Activated T-cell treated with anti-CD3 and anti-CD28 coated beads for 48 hours (primary cell): ENCODE results near the gene BRAP.
"Not testable (repeated sequence)": the region's sequence is repeated elsewhere in the genome, so short reads cannot be mapped to it uniquely, and the experiment has no call there.

Experiments
- DNase-seq: peaks from one replicate; pipeline ENCODE4 v3.0.0-alpha.2; 2020; ENCODE audit warnings: low read depth

Gene BRAP

GRCh38 chr12:111607239-111607638 is 78.5 kb downstream of the BRAP start:
- no peak for DNase-seq

DNA sequence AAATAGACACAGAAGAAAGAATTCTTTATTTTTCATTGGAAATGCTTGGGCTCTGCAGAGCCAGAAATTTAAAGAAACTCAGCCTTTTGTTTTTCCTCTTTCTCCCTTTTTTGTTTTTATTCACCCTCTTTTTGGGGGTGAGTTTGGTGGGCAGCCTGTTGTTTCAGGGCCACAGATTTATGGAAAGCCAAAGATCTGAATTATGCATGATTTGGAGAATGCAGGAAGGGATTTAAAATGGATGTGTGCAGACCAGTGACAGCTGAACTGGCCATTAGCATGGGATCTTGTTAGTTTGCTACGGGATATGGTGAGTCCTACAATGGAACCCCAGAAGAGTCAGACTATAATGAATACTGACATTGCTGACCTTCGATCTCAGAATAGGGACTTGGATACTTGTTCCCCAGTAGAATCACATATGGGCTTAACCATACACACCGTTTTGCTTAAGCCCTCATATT is 79.0 kb downstream of the BRAP start:
- DNase-seq, result no peak

DNA sequence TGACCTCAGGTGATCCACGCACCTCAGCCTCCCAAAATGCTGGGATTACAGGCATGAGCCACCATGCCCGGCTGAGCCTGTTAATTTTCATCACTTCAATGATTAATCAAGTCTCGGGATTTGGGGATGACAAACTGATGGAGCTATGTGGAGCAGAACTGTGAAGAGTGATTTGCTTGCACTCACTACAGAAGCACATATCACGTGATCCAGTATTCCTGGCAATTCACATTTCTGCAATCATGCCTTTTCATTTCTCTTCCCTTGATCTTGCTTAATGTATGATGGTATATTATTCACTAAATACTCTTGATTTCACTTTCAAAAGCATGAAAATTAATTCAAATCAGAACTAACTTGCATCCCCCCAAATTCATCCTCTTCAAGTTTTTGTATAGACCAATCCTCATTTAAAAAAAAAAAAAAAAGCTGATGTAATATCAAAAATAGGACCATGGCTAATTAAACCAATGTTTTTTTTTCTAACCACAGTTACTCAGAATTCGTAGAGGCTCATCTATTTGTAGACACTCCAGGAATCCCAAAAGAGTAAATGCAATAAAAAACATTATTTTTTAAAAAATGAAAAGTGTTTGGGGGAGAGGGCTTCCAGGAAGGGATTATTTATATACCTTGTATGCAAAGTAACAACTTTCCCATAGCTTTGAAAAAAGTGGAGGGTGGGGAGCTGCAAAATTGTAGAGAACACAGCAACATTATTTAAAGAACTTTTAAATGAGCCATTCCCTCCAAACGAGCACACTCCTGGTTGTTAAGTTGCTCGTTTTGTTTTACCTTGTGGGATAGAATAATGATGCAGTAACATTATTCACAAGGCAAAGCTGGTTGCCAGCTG is 79.6 kb downstream of the BRAP start:
- DNase-seq, result no peak

DNA sequence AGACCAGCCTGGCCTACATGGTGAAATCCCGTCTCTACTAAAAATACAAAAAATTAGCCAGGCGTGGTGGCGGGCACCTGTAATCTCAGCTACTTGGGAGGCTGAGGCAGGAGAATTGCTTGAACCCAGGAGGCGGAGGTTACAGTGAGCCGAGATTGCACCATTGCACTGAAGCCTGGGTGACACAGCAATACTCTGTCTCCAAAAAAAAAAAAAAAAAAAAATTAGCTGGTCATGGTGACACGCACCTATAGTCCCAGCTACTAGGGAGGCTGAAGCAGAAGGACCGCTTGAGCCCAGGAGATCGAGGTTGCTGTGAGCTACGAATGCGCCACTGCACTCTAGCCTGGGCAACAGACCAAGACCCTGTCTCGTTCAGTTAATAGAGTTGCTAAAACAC is 82.9 kb downstream of the BRAP start:
- not testable (repeated sequence) for DNase-seq

DNA sequence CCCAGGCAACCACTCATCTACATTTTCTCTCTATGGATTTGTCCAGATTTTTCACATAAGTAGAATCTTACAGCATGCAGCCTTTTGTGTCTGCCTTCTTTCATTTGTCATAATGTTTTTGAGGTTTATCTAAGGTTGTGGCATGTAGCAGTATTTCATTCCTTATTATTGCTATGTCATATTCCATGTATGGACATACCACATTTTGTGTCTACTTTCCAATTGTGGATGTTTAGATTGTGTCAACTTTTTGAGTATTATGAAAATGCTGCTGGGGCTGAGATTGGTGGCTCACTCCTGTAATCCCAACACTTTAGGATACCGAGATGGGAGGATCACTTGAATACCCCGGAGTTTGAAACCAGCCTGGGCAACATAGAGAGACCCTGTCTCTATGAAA is 83.4 kb downstream of the BRAP start:
- DNase-seq, result no peak

- DNase-seq, result not testable (repeated sequence)
These were observed 84.8 kb downstream of the BRAP start for GRCh38 chr12:111600986-111601385.

- DNase-seq, result no peak
These were observed 85.5 kb downstream of the BRAP start for GRCh38 chr12:111600205-111600642.

GRCh38 chr12:111599453-111600204 is 86.1 kb downstream of the BRAP start:
- peak; percentile 86 for DNase-seq

DNA sequence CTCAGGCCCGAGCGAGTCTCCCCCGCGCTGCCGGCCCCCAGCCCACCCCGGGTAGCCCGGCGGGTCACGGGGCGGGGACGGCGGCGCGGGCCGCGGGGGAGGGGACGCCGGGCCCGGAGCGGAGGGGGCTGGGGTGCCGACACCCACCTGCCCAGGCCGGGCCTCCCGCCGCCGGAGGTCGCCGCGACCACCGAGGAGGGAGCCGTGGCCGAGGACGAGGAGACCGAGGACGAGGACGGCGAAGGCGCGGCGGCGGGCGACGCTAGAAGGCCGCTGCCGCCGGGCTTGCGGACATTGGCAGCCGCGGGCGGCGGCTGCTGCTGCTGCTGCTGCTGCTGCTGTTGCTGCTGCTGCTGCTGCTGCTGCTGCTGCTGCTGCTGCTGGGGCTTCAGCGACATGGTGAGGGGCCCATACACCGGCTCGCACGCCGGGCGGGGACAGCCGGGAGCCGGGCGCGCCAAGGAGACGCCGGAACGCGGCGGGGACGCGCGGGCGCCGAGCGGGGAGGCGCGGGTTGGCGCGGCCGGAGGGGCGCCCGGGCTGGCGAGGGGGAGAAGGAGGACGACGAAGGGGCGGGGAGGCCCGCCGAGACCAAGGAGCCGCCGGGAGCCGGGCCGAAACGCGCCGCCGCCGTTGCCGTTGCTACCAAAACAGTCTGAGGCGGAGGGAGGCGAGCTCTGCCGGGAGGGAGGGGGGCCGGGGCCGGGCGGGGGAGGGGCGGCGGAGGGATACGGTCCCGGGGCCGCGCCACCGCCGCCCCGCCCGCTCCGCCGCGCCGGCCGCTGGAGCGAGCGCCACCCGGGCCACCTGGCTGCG is 86.9 kb downstream of the BRAP start, which contains the start of gene ATXN2:
ATXN2 (minus strand) TSS at position 679 of the 816 bp plus-strand sequence; CDS start at position 398, 281 bp downstream.
- no peak for DNase-seq

DNA sequence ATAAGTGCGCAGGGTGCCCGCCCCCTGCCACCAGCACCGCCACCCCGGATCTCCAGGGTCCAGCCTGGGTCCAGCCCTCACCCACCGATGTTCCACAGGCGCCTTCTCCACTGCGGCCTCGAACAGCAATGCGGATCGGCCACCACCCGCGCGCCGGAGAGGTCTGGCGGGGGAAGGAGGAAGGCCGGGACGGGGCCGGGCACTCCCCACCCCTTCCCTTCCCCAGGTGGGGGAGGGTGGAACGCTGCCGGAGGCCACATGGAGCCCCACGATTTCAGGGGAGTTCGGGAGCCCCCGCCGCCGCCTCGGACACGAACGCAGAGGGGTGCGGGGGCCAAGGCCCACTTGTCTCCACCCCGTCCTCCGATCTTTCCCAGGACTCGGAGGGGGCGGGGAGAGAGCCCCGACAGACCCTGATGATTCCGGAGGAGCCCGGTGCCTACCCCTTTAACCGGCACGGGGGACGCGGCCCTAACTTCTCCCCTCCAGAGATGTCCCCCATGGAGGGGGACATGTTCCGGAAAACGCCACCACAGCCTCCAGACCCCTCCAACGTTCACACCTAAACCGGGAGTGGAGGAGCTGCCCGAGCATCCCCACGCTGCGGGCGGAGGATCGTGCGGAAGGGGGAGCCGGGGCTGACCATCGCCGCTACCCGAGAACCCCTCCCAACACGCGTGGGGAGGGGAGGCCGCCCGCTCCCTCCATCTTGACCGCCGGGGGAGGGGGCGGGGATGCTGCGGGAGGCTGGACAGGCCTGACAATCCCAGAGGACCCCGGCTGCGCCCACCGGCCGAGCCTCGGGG is 87.7 kb downstream of the BRAP start:
- peak; percentile 21 for DNase-seq

DNA sequence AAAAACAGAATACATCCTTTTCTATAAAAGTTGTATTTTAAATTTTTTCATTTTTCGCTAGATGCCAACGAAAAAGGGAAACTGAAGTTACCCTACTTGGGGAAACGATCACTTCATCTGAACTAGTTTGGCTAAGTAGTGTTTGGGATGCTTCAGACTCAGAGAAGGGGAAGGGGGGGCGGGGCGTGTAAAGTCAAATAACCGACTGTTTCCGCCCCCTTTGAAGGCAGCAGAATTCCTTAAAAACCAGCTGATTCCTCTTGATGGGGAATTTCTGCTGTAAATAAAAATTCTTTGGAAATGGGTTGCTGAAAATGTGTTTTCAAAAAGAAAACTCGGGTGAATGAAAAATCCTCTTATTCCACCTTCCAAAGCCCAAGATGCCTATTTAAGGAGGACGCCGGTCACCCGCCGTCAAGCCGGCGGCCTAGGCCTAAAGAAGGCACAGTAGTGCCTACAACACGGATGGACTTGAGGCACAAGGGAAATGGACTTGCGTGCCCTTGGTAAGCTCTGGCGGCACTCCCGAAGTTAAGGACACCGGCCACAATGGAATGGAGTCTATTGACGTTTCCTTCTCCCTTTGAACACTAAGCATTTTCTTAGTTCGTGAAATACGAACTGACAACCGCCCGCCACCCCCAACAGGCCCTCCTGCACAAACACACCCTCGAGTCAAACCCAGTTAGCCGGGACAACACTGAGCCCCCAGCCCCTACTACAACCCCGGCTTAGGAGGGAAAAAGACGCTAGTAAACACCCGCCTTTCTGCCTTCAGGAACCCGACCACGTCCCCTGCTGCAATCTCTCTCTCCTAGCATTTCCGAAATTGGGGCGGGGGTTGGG is 88.5 kb downstream of the BRAP start:
- DNase-seq, result peak; percentile 6

DNA sequence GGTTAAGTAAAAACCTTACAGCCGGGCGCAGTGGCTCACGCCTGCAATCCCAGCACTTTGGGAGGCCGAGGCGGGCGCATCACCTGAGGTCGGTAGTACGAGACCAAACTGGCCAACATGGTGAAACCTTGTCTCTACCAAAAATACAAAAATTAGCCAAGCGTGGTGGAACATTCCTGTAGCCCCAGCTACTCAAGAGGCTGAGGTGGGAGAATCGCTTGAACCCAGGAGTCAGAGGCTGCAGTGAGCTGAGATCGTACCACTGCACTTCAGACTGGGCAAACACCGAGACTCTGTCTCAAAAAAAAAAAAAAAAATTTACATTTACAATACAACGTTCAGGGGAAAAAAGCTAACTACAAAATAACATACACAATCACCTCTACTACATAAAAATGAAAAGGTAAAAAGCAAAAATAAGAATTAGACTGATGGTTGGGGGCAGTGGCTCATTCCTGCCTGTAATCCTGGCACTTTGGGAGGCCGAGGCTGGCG is 90.4 kb downstream of the BRAP start:
- not testable (repeated sequence) for DNase-seq
